ENCODE results near the gene CR1. TPM values are rescaled to one million over a fixed set of nuclear protein-coding genes. Genes with fewer than 3 reads are reported as not detected.

CR1 gene
- total and polyA plus RNA-seq, 2 donors (not counting 3 experiments of a cell fraction or from before 2014, with no cell fraction given), result not detected

DNA sequence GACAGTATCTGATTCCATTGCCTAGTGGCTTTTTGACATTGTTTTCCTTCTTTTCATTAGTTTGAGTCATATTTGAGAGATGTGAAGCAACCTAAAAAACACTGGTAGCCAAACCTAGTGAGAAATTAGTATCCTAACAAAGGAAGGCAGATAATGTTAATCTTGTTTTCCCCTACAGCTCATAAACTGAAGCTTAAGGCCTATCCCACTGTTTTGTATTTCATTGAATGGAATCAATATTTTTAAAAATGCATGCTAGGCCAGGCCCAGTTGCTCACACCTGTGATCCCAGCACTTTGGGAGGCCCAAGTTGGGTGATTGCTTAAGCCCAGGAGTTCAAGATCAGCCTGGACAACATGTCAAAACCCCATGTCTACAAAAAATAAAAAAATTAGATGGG, 150.2 kb downstream of the CR1 start:
- Histone ChIP-seq H4K20me1 (replicated peaks; ENCODE audit: control insufficient read depth, extremely low read depth, insufficient read depth, low read length) (no peaks in the 10 kb centered on the region), H3K27ac (ENCODE audit: insufficient read depth, low read depth, low read length) (no peak overlapping the region), H3K4me3 (replicated peaks in 1 of 3; ENCODE audit: insufficient read depth in 1 of 3, low read depth in 1 of 3, low read length in 3 of 3) (no peak overlapping the region), H3K9me1 (replicated peaks; ENCODE audit: control insufficient read depth, extremely low read depth, insufficient read depth, low read length) (no peaks in the 10 kb centered on the region), H3K27me3 (ENCODE audit: control insufficient read depth in 2 of 2, insufficient read depth in 2 of 2, low read length in 2 of 2) (peaks cover 9 to 39% of the 10 kb centered on the region in 2 experiments), H3K9ac (replicated peaks; ENCODE audit: extremely low read depth, insufficient read depth, low read length) (no peak overlapping the region), H2AFZ (ENCODE audit: low read depth, low read length) (no peak overlapping the region), H3K79me2 (ENCODE audit: control insufficient read depth, insufficient read depth, low read length) (no peaks in the 10 kb centered on the region), H3K36me3 (ENCODE audit: control insufficient read depth in 2 of 2, extremely low read depth in 1 of 2, insufficient read depth in 2 of 2, low read length in 2 of 2) (no peaks in the 10 kb centered on the region), H3K9me3 (replicated peaks; ENCODE audit: control insufficient read depth, insufficient read depth, low read length) (no peaks in the 10 kb centered on the region), H3K4me1 (ENCODE audit: control insufficient read depth, extremely low read depth, insufficient read depth, low read length) (peaks cover 10% of the 10 kb centered on the region), H3K4me2 (ENCODE audit: insufficient read depth, low read length) (no peak overlapping the region)
- ChIA-PET POLR2A (no interaction called here), CTCF (interaction anchor here (1.5 kb wide), 1 partner anchor 26 kb away, joined by 5 read pairs; no protein-coding TSS in a partner anchor)
- no peak for TF ChIP-seq GATA2 (IDR thresholded peaks at IDR 0.05; ENCODE audit: insufficient read depth, insufficient read length, low read depth, low read length)
- TF ChIP-seq EZH2 (IDR thresholded peaks at IDR 0.05; ENCODE audit: borderline replicate concordance, low read depth, low read length, severe bottlenecking), result no peak
- no peak for TF ChIP-seq POLR2AphosphoS5 (IDR thresholded peaks at IDR 0.05; ENCODE audit: insufficient read depth, low read depth, low read length)
- no peak for TF ChIP-seq MYC (IDR thresholded peaks at IDR 0.05; ENCODE audit: low read depth, low read length)
- TF ChIP-seq, protein P1, sequence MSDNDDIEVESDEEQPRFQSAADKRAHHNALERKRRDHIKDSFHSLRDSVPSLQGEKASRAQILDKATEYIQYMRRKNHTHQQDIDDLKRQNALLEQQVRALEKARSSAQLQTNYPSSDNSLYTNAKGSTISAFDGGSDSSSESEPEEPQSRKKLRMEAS (IDR thresholded peaks at IDR 0.05; ENCODE audit: insufficient read depth, insufficient read length), result no peak
- TF ChIP-seq, protein P2, sequence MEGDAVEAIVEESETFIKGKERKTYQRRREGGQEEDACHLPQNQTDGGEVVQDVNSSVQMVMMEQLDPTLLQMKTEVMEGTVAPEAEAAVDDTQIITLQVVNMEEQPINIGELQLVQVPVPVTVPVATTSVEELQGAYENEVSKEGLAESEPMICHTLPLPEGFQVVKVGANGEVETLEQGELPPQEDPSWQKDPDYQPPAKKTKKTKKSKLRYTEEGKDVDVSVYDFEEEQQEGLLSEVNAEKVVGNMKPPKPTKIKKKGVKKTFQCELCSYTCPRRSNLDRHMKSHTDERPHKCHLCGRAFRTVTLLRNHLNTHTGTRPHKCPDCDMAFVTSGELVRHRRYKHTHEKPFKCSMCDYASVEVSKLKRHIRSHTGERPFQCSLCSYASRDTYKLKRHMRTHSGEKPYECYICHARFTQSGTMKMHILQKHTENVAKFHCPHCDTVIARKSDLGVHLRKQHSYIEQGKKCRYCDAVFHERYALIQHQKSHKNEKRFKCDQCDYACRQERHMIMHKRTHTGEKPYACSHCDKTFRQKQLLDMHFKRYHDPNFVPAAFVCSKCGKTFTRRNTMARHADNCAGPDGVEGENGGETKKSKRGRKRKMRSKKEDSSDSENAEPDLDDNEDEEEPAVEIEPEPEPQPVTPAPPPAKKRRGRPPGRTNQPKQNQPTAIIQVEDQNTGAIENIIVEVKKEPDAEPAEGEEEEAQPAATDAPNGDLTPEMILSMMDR (IDR thresholded peaks at IDR 0.05; ENCODE audit: extremely low read depth in 1 of 2, insufficient read depth in 1 of 2, low read depth in 1 of 2, low read length in 2 of 2), result no peak
- dilution Hi-C loops (cut with MboI; ENCODE audit: extremely low pct_ligation_motif_present, low sequenced_read_pairs) (no loop called here), intact Hi-C loops (cut with micrococcal nuclease) (no loop called here)
- BruUV-seq (replicated peaks), result no TSS peak
- DNase-seq (ENCODE audit: low read depth, low spot score) (no peak), FAIRE-seq (no peak)
